Activated CD8-positive, alpha-beta T cell treated with anti-CD3 and anti-CD28 coated beads for 36 hours (primary cell): ENCODE data around the gene TIMELESS. TPM values are rescaled to one million over a fixed set of nuclear protein-coding genes. Genes with fewer than 3 reads are reported as not detected.

Experiments
- ATAC-seq: fragments of 200-7000 bp; cut with Tn5 transposase; one replicate; pipeline ENCODE4 v1.10.0; 2021; ENCODE audit warnings: mild to moderate bottlenecking, moderate library complexity
- CTCF ChIA-PET: fragments of 350-600 bp; sonication (Branson Sonifier 250); formaldehyde crosslinking; loops from one replicate; lab custom pipeline; 2021; ENCODE audit warnings: antibody characterized with exemption; lab: Charles Lee
- POLR2A ChIA-PET: fragments of 350-600 bp; sonication (Branson Sonifier 250); formaldehyde crosslinking; loops from one replicate; lab custom pipeline; 2021; ENCODE audit warnings: antibody characterized with exemption; lab: Charles Lee
- DNase-seq: peaks from one replicate; pipeline ENCODE4 v3.0.0-alpha.2; 2020
- H3K27ac Mint-ChIP-seq: one replicate; pipeline ENCODE4 v1.8.0; 2021; ENCODE audit warnings: mild to moderate bottlenecking, mixed read lengths
- H3K27me3 Mint-ChIP-seq: one replicate; pipeline ENCODE4 v1.8.0; 2021; ENCODE audit warnings: mixed read lengths
- H3K36me3 Mint-ChIP-seq: one replicate; pipeline ENCODE4 v1.8.0; 2021; ENCODE audit warnings: low read depth, mixed read lengths
- H3K4me1 Mint-ChIP-seq: one replicate; pipeline ENCODE4 v1.8.0; 2021; ENCODE audit warnings: low read depth, mixed read lengths
- H3K4me3 Mint-ChIP-seq: one replicate; pipeline ENCODE4 v1.8.0; 2021; ENCODE audit warnings: mild to moderate bottlenecking, moderate library complexity, mixed read lengths
- H3K9me3 Mint-ChIP-seq: one replicate; pipeline ENCODE4 v1.8.0; 2021; ENCODE audit warnings: mixed read lengths
- intact Hi-C: fragments of 100-400 bp; cut with micrococcal nuclease; formaldehyde crosslinking; loops from one replicate; pipeline ENCODE4 v1.10.0; 2022
- total RNA-seq, 2 experiments: library from RNA; stranded (reverse); gene quantifications; one replicate each; pipeline ENCODE4 v1.2.3, GENCODE V29; 2021
- TF ChIP-seq, protein P1 (sequence below): fragments of 200-600 bp; IDR thresholded peaks from one replicate; pipeline ENCODE4 v1.8.0; 2022; ENCODE audit warnings: antibody characterized with exemption, mild to moderate bottlenecking

Gene TIMELESS
- total RNA-seq, 2 experiments from 2014 or later, result 48.7 to 49.2 TPM

DNA sequence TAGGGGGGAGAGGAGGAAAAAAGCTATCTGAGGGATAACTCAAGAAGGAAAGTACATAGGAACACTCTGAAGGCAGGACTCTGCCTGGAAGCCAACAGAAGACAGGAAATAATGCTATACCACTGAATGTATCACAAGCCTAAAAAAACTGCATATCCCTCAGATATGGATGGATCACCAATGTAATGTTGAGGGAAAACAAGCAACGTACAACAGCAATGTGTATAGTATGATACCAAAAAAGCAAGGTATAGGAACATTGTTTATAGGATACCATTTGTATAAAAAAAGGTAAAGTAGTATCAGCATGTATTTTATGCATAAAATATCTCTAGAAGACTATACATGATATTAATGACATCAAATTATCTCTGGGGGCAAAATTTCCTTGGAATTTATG, 35.3 kb upstream of the TIMELESS start:
- TF ChIP-seq, protein P1, sequence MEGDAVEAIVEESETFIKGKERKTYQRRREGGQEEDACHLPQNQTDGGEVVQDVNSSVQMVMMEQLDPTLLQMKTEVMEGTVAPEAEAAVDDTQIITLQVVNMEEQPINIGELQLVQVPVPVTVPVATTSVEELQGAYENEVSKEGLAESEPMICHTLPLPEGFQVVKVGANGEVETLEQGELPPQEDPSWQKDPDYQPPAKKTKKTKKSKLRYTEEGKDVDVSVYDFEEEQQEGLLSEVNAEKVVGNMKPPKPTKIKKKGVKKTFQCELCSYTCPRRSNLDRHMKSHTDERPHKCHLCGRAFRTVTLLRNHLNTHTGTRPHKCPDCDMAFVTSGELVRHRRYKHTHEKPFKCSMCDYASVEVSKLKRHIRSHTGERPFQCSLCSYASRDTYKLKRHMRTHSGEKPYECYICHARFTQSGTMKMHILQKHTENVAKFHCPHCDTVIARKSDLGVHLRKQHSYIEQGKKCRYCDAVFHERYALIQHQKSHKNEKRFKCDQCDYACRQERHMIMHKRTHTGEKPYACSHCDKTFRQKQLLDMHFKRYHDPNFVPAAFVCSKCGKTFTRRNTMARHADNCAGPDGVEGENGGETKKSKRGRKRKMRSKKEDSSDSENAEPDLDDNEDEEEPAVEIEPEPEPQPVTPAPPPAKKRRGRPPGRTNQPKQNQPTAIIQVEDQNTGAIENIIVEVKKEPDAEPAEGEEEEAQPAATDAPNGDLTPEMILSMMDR, result no peak
- peaks cover 27% of the 10 kb centered on the region for H3K4me1 Mint-ChIP-seq
- ATAC-seq (no peak), DNase-seq (no peak)
- ChIA-PET CTCF (interaction anchor here (1.2 to 1.8 kb wide), 3 partner anchors 11 to 110 kb away, joined by 5 to 6 read pairs (median 5); no protein-coding TSS in a partner anchor), POLR2A (interaction anchor here (1.1 kb wide), 1 partner anchor 14 kb away, joined by 3 read pairs; no protein-coding TSS in a partner anchor)
- peaks cover 16% of the 10 kb centered on the region for H3K27me3 Mint-ChIP-seq
- intact Hi-C loops, result no loop called here
- H3K9me3 Mint-ChIP-seq, result peaks cover 5% of the 10 kb centered on the region
- no peak overlapping the region for H3K27ac Mint-ChIP-seq
- peaks cover 3% of the 10 kb centered on the region for H3K36me3 Mint-ChIP-seq
- H3K4me3 Mint-ChIP-seq, result no peak overlapping the region

DNA sequence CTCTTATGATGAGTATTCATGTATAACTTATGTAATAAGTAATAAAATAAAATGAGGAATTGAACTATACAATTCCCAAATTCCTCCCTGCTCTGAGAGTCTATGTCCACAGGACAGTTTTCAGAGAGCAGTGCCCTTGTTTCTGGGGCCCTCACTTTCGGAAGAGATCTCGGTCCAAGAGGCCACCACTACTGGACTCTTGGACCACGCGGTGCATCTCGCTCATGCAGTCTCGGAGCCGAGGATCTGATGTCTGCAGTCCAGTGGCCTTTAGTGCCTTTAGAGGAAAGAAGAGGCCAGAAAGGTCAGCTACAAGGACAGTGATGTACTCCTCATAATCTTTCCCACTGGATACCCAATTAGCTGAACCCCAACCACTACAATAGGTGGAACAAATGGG, 30.4 kb upstream of the TIMELESS start:
- Mint-ChIP-seq H3K27me3 (no peaks in the 10 kb centered on the region), H3K9me3 (no peaks in the 10 kb centered on the region), H3K36me3 (no peaks in the 10 kb centered on the region), H3K27ac (no peak overlapping the region), H3K4me1 (peaks cover 11% of the 10 kb centered on the region), H3K4me3 (no peak overlapping the region)
- intact Hi-C loops, result no loop called here
- ATAC-seq (no peak), DNase-seq (no peak)
- ChIA-PET POLR2A (interaction anchor here (2.9 kb wide), 1 partner anchor 11 kb away, joined by 9 read pairs; the partner anchor contains the start of gene SPRYD4), CTCF (interaction anchor here (1.0 to 1.5 kb wide), 2 partner anchors 11 to 17 kb away, joined by 3 to 4 read pairs; partner anchors contain the start of gene SPRYD4)
- TF ChIP-seq, protein P1, result no peak

DNA sequence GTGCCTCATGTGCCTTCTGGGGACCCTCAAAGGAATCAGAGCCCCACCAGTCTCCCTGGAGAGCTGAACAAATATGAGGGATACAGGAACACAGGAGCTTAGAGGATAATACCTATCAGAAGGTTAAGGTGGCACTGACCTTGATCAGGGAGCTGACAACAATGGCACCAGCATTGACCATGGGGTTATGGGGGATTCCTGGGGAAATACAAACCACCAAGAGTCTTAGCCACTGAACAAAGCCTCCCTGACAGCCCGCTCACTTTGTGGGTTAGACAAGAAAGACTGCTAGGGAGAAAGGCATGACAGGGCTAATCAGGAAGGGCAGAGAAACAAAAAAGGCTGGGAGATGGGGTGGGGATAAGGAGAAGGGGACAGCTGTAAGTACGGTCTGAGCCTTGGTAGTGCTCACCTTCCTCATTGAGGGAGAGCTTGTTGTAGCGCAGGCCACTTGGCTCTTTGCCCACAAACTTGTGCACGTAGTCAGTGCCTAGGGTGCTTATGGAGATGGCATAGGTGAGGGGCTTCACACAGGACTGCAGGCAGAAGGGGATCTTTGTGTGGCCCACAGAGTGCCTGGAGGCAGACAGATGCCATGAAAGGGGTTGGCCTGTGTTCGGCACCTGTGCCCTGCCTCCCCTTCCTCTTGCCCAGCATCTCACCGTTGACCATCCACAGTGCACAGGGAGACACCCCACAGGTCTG, 28.4 kb upstream of the TIMELESS start:
- intact Hi-C loops, result no loop called here
- Mint-ChIP-seq H3K27me3 (no peaks in the 10 kb centered on the region), H3K9me3 (no peaks in the 10 kb centered on the region), H3K4me3 (no peak overlapping the region), H3K27ac (no peak overlapping the region), H3K36me3 (peaks cover 2% of the 10 kb centered on the region), H3K4me1 (peaks cover 15% of the 10 kb centered on the region)
- ChIA-PET CTCF (interaction anchor here (0.6 kb wide), 1 partner anchor 103 kb away, joined by 4 read pairs; no protein-coding TSS in a partner anchor), POLR2A (interaction anchor here (1.1 to 2.9 kb wide), 2 partner anchors 9 to 18 kb away, joined by 4 to 9 read pairs; partner anchors contain the start of gene SPRYD4)
- ATAC-seq, result no peak
- no peak for DNase-seq
- TF ChIP-seq, protein P1, result no peak

DNA sequence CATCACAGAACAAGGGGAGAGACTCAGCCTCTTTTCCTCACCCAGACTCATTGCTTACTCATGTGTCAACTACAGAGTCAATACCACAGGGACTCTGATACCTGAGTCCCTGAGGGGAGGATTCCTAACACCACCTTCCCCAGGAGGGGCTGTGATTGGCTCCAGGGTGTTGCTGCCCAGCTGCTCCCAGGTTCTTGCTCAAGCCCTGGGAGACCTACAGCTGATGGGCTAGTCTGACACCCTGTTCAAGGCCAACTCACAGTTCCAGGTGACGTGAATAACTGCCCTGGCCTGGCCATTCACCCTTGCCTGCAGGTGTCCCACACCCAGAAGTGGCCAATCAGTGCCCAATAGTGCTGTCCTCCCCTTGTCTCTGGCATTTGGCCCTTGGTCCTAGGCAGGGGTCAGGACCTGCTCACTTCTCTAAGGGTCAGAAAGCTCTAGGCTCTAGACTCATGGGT, 27.8 kb upstream of the TIMELESS start:
- H3K27me3 Mint-ChIP-seq, result no peaks in the 10 kb centered on the region
- H3K36me3 Mint-ChIP-seq, result peaks cover 3% of the 10 kb centered on the region
- H3K9me3 Mint-ChIP-seq, result no peaks in the 10 kb centered on the region
- ChIA-PET POLR2A (interaction anchor here (1.1 to 2.9 kb wide), 2 partner anchors 8 to 19 kb away, joined by 4 to 9 read pairs; partner anchors contain the start of gene SPRYD4), CTCF (no interaction called here)
- DNase-seq (no peak), ATAC-seq (no peak)
- intact Hi-C loops, result no loop called here
- H3K4me1 Mint-ChIP-seq, result peaks cover 17% of the 10 kb centered on the region
- TF ChIP-seq, protein P1, result no peak
- H3K4me3 Mint-ChIP-seq, result no peak overlapping the region
- H3K27ac Mint-ChIP-seq, result no peak overlapping the region

DNA sequence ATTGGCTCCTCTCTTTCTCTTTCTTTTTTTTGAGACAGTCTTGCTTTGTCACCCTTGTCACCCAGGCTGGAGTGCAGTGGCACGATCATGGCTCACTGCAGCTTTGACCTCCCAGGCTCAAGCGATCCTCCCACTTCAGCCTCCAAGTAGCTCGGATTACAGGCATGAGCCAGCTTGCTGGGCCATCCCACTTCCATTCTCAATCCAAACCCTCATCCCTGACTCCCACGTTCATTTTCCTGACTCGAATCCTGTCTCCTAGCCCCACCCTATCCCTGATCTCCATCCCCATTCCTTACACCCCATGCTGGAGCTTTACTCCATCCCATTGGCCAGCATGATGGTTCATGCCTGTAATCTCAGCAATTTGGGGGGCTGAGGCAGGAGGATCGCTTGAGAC, 26.9 kb upstream of the TIMELESS start:
- Mint-ChIP-seq H3K27me3 (no peaks in the 10 kb centered on the region), H3K36me3 (peaks cover 8% of the 10 kb centered on the region), H3K27ac (no peak overlapping the region), H3K4me1 (peaks cover 25% of the 10 kb centered on the region), H3K9me3 (no peaks in the 10 kb centered on the region), H3K4me3 (no peak overlapping the region)
- no peak for DNase-seq
- intact Hi-C loops, result no loop called here
- ATAC-seq, result no peak
- ChIA-PET CTCF (no interaction called here), POLR2A (interaction anchor here (0.6 to 0.7 kb wide), 2 partner anchors 34 to 113 kb away, joined by 3 read pairs; no protein-coding TSS in a partner anchor)
- TF ChIP-seq, protein P1, result no peak
